H1 (cell line): ENCODE data around the gene REC8. TPM values are rescaled to one million over a fixed set of nuclear protein-coding genes. Genes with fewer than 3 reads are reported as not detected.

ENCODE experiments used
- ASH2L ChIP-seq: fragments of 200-600, 300-600 bp; sonication (generic); IDR thresholded peaks from one replicate; pipeline ENCODE4 v1.7.1; 2017; ENCODE audit warnings: low read length
- ATF3 ChIP-seq: IDR thresholded peaks from 2 replicates; pipeline ENCODE4 v1.6.1; 2011; ENCODE audit warnings: low read depth, mild to moderate bottlenecking, low read length; ENCODE audit not compliant: insufficient read depth
- BCL11A ChIP-seq, 2 experiments: IDR thresholded peaks; one replicate each; pipeline ENCODE4 v1.6.1; 2011; ENCODE audit warnings: low read depth in 2 of 2, low read length in 2 of 2, mild to moderate bottlenecking in 2 of 2
- BRCA1 ChIP-seq: IDR thresholded peaks from 2 replicates; pipeline ENCODE4 v1.6.1; 2012; ENCODE audit warnings: low read depth, low read length, improper control_type of control experiment
- CBX5 ChIP-seq: fragments of 300-800, 300-1000 bp; sonication (generic); IDR thresholded peaks from 2 replicates; pipeline ENCODE4 v1.7.1; 2016; ENCODE audit warnings: antibody characterized with exemption, low read length, low read depth
- CHD2 ChIP-seq: IDR thresholded peaks from 2 replicates; pipeline ENCODE4 v1.6.1; 2012; ENCODE audit warnings: low read length, improper control_type of control experiment
- CREB1 ChIP-seq: IDR thresholded peaks from 2 replicates; pipeline ENCODE4 v1.6.1; 2012; ENCODE audit warnings: inconsistent platforms
- EP300 ChIP-seq, 2 experiments: IDR thresholded peaks; 1 replicate in 1 of 2; 2 replicates in 1 of 2; pipeline ENCODE4 v1.6.1; 2011 to 2012; ENCODE audit warnings: low read depth in 2 of 2, low read length in 2 of 2, mild to moderate bottlenecking in 2 of 2, borderline replicate concordance in 1 of 2, inconsistent platforms in 1 of 2, moderate library complexity in 1 of 2
- GABPA ChIP-seq: IDR thresholded peaks from 2 replicates; pipeline ENCODE4 v1.6.1; 2011; ENCODE audit warnings: mild to moderate bottlenecking, low read length, moderate library complexity, borderline replicate concordance; ENCODE audit not compliant: insufficient read depth
- GTF2F1 ChIP-seq: IDR thresholded peaks from 2 replicates; pipeline ENCODE4 v1.6.1; 2012; ENCODE audit warnings: low read depth, low read length, improper control_type of control experiment, borderline replicate concordance
- HDAC6 ChIP-seq: IDR thresholded peaks from one replicate; pipeline ENCODE4 v1.7.1; 2012; ENCODE audit warnings: low read depth, mild to moderate bottlenecking, inconsistent platforms, low read length, moderate library complexity
- JUN ChIP-seq: IDR thresholded peaks from 2 replicates; pipeline ENCODE4 v1.6.1; 2011; ENCODE audit warnings: low read depth, mild to moderate bottlenecking, improper control_type of control experiment, low read length
- JUND ChIP-seq: IDR thresholded peaks from 2 replicates; pipeline ENCODE4 v1.6.1; 2011; ENCODE audit warnings: mild to moderate bottlenecking, improper control_type of control experiment, low read length
- KDM5A ChIP-seq: fragments of 200-600 bp; IDR thresholded peaks from 2 replicates; pipeline ENCODE4 v1.7.1; 2012; ENCODE audit warnings: mild to moderate bottlenecking, low read length, inconsistent platforms, mixed read lengths
- NANOG ChIP-seq: IDR thresholded peaks from 2 replicates; pipeline ENCODE4 v1.6.1; 2011; ENCODE audit warnings: low read length, low read depth, mild to moderate bottlenecking, inconsistent platforms; ENCODE audit not compliant: insufficient read depth, poor library complexity, severe bottlenecking
- PHF8 ChIP-seq: fragments of 200-600 bp; sonication (generic); conservative IDR thresholded peaks from 2 replicates; pipeline ENCODE4 v1.7.1; 2012; ENCODE audit warnings: low read depth, mild to moderate bottlenecking, inconsistent platforms, low read length, moderate library complexity
- POLR2AphosphoS5 ChIP-seq: IDR thresholded peaks from 2 replicates; pipeline ENCODE4 v1.6.1; 2011; ENCODE audit warnings: low read depth, low read length
- RAD21 ChIP-seq, 2 experiments: IDR thresholded peaks in 1 of 2; conservative IDR thresholded peaks in 1 of 2; 2 replicates each; pipeline ENCODE4 v1.6.1; 2011; ENCODE audit warnings: low read depth in 2 of 2, low read length in 2 of 2, improper control_type of control experiment in 1 of 2, inconsistent platforms in 1 of 2, mild to moderate bottlenecking in 1 of 2, moderate library complexity in 1 of 2
- SAP30 ChIP-seq: fragments of 300-600 bp; sonication (generic); IDR thresholded peaks from 2 replicates; pipeline ENCODE4 v1.7.1; 2012; ENCODE audit warnings: low read length, moderate library complexity, mild to moderate bottlenecking, inconsistent platforms; ENCODE audit not compliant: insufficient read depth, insufficient replicate concordance
- SIRT6 ChIP-seq: IDR thresholded peaks from one replicate; pipeline ENCODE4 v1.7.1; 2012; ENCODE audit warnings: low read length, inconsistent platforms
- SIX5 ChIP-seq: IDR thresholded peaks from 2 replicates; pipeline ENCODE4 v1.6.1; 2011; ENCODE audit warnings: mild to moderate bottlenecking, low read depth, low read length
- SUZ12 ChIP-seq: fragments of 200-600 bp; sonication (generic); IDR thresholded peaks from 2 replicates; pipeline ENCODE4 v1.6.1; 2012; ENCODE audit warnings: mild to moderate bottlenecking, inconsistent platforms, low read length, moderate library complexity, mixed read lengths
- TEAD4 ChIP-seq: IDR thresholded peaks from 2 replicates; pipeline ENCODE4 v1.6.1; 2012; ENCODE audit warnings: low read depth, low read length, inconsistent platforms, mixed read lengths
- polyA plus RNA-seq, 7 experiments: library from polyadenylated mRNA; depleted of rRNA in 3 of 7; stranded (reverse) in 5 of 7; unstranded in 2 of 7; fragments of >200 nt in 5 of 7; fragments of 200-250 nt in 2 of 7; gene quantifications; 1 replicate in 5 of 7; 2 replicates in 1 of 7; 4 replicates in 1 of 7; pipeline versions ENCODE4 v1.2.1 to v1.2.3, GENCODE V29; 2011 to 2013; ENCODE audit warnings: missing spikeins in 2 of 7, mixed read lengths in 2 of 7
- total RNA-seq: library from RNA; stranded (reverse); fragmentation: NEBNext Ultra II Directional; extraction: Animal tissue kit (Norgen Biotek cat#: 25700); gene quantifications from 2 replicates; pipeline ENCODE4 v1.2.1, GENCODE V29; 2021

The REC8 gene
- total and polyA plus RNA-seq, 2 of the 8 experiments (the other 6 are each of a cell fraction or from before 2014, with no cell fraction given), result 9.8 to 28.5 TPM

DNA sequence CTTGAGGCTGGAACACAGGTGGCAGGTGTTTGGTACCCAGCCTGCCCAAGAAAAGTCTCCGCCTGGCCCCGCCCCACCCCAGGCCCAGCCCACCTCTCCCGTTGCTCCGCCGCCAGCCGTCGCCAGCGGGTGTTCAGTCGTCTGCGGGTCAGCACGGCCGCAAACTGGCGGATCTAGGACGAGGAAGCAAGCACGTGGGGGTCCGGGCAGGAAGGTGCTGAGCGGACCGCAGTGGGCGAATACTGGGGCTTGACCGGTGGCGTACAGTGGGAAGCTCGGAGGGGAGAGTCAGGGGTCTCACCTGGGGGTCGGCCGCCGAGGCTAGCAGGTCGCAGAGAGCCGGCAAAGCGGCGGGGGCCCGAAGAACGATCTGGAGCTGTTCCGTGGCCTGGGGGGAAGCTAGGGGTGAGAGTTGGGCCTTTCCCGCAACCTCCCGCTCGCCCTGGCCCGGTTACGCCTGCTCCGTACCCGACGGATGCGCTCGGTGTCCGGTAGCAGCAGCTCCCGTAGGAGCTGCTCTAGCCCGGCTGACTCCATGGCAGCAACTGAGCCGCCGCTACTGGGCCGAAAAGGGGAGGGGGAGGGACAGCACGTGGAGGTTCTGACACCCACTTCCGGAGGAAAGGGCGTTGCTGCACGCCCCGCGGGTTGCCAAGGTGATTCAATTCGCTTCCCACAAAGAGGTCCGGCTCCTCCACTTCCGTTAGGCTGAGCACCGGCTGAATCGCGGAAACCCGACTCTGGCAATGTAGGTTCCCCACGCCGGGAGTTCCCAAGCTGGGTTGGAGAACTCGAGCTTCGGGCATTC lies 16.6 kb downstream of the REC8 start, which contains the start of gene IPO4 (continued):
- TF ChIP-seq HDAC6, result no peak
- no peak for TF ChIP-seq SUZ12
- TF ChIP-seq KDM5A, result peak; percentile 75
- peak; percentile 44; the same call in 1 of the 2 replicates for TF ChIP-seq SIX5
- peak; percentile 99 for TF ChIP-seq SAP30
- TF ChIP-seq GTF2F1, result 0 out of 2 replicates have a peak, but pooled peaks have one; percentile 61
- peak; percentile 76; the same call in 1 of the 2 replicates for TF ChIP-seq CHD2
- TF ChIP-seq GABPA, result peak; percentile 100
- TF ChIP-seq JUND, result peak; percentile 53; the same call in 1 of the 2 replicates
- TF ChIP-seq BCL11A (IDR thresholded peaks at IDR 0.05; ENCODE audit: low read depth in 2 of 2, low read length in 2 of 2), result no peak
- TF ChIP-seq PHF8, result peak; percentile 86
- peak; percentile 58; the same call in 1 of the 2 replicates for TF ChIP-seq CREB1
- TF ChIP-seq POLR2AphosphoS5, result peak; percentile 78
- TF ChIP-seq CBX5, result no peak
- peak; percentile 61; the same call in 1 of the 2 replicates for TF ChIP-seq BRCA1
- peak; percentile 64 for TF ChIP-seq NANOG
- TF ChIP-seq ATF3, result no peak
- 0 out of 2 replicates have a peak, but pooled peaks have one; percentile 24 for TF ChIP-seq JUN
- TF ChIP-seq ASH2L, result peak; percentile 88
- no peak for TF ChIP-seq TEAD4
- peak in 1 of 2 experiments; percentile 93; a peak in 1 of 3 replicates for TF ChIP-seq EP300 (IDR thresholded peaks at IDR 0.05; ENCODE audit: borderline replicate concordance in 1 of 2, low read depth in 2 of 2, low read length in 2 of 2)
- TF ChIP-seq RAD21 (IDR thresholded peaks at IDR 0.05 in 1 of 2, conservative IDR thresholded peaks at IDR 0.05 in 1 of 2; ENCODE audit: low read depth in 2 of 2, low read length in 2 of 2), result peak; percentile 24 to 37; a peak in 2 of 4 replicates
- TF ChIP-seq SIRT6, result no peak
